GM19238 (cell line): Measurements from ENCODE around the gene MSANTD2.

Experiments used
- DNase-seq: peaks from one replicate; pipeline ENCODE4 v3.0.0; 2011; ENCODE audit warnings: low spot score; ENCODE audit not compliant: insufficient read length

The MSANTD2 gene

GRCh38 chr11:124754309-124754708 is 45.9 kb downstream of the MSANTD2 start:
- no peak for DNase-seq

DNA sequence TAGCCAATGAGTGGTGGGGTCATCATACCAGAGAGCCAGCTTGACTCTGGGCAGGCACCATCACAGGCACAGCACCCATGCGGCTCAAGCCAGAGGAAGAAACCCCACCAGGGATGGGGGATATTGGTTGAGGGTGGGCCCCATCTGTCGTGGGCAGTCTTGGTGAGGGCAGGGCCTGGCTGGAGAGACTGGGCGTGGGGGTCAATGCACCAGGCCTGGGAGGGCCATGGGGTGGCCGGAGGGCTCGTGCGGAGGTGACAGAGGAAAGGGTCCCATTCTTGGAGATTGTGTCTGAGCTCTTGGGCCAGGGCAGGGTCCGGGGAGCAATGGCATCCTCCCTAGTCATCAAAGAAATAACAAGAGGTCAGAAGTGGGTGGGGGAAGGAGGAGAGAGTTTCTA is 46.6 kb downstream of the MSANTD2 start:
- DNase-seq, result no peak

GRCh38 chr11:124753205-124753604 is 47.0 kb downstream of the MSANTD2 start:
- DNase-seq, result no peak

- no peak for DNase-seq
These were observed 47.6 kb downstream of the MSANTD2 start for GRCh38 chr11:124752471-124753102.

DNA sequence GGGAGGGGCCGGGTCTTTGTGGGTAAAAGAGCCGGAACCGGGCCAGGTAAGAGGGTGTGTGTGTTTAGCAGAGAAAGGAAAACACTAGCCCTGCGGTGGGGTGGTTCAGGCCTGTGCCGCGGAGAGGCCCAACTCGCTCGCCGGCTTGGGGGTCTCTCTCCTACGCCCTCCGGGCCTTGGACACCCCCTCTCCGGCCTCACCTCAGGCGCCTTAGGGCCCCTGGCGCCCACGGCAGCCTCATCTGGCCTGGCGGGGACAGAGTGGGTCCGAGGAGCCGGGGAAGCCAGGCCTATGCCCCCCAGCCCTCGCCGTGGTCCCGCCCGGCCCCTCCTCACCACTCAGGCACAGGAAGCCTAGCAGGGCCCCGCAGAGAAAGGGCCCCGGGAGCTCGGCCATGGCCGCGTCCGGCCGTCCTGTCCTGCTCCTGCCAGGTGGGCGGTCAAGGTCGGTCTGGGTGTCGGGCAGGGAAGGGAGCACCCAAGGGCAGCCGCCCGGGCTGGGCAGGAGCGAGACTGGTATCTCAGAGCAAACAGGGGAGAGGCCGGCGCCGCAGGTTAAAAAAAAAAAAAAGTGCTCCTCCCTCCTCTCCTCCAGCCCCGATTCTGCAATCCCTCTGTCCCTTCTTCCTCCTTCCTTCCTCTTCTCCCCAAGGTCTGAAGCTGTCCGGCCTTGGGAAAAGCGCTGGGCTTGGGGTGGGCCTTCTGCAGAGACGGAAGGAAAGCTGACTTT is 48.3 kb downstream of the MSANTD2 start, which contains the start of gene VSIG2:
TSS of gene VSIG2 (minus strand) at position 515 of the 730 bp plus-strand sequence. CDS start at position 397, 118 bp downstream.
- no peak for DNase-seq

- DNase-seq, result no peak
These were observed 48.8 kb downstream of the MSANTD2 start for GRCh38 chr11:124751391-124751740.

DNA sequence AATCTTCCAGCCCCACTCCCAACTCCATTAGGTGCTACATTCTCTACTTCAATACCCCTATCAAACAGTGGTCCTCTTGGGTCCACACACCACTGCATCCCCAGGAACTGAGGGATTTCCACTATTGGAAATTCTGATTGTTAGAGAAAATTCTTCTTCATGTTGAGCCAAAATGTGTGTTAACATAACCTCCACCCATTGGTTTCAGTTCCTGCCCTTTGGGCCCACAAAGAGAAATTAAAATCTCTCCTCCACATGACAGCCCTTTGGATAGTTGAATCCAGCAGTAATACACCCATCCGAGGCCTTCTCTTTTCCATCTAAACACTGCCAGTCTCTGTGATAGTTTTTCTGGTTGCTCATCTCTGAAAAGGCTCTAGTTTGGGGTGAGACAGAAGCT is 50.3 kb downstream of the MSANTD2 start:
- no peak for DNase-seq

DNA sequence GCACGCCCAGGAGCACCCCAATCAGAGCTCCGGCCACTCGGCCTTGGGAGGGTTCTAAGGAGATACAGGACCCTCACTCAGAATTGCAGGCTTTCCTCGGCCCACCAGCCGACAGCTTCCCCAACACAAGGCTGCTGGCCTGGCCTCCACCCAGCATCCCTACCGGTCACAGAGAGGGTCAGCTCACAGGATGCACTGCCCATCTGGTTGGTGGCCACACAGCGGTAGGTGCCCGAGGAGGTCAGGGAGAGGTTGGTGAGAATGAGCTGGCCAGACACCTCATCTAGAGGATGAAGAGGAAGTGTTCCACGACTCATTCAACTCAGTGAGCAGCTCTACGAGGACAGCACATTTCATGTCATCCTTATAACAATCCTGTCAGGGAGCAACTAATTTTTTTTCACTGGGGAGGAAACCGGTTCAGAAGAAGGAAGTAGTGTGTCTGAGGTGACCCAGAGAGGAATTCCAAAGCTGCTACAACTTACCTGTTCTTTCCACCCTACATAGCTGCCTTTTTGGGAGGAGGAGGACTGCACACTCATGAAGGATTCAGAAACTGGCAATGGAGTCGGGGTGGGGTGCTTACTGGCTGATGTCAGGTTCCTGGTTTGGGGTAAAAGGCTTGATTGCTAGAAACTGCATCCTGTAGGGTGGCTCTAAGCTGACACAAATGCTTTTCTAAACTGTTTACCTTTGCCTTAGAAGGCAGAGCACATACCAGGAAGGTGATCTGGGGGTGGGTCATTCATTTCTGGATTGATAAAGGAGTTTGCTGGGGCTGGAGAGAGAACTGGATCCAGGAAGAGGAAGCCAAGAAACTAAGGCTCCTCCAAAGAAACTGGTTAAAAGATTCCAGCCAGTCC is 51.5 kb downstream of the MSANTD2 start:
- no peak for DNase-seq

- DNase-seq, result no peak
These were observed 52.1 kb downstream of the MSANTD2 start for GRCh38 chr11:124748100-124748418.

GRCh38 chr11:124747406-124748099 is 52.7 kb downstream of the MSANTD2 start:
- no peak for DNase-seq

DNA sequence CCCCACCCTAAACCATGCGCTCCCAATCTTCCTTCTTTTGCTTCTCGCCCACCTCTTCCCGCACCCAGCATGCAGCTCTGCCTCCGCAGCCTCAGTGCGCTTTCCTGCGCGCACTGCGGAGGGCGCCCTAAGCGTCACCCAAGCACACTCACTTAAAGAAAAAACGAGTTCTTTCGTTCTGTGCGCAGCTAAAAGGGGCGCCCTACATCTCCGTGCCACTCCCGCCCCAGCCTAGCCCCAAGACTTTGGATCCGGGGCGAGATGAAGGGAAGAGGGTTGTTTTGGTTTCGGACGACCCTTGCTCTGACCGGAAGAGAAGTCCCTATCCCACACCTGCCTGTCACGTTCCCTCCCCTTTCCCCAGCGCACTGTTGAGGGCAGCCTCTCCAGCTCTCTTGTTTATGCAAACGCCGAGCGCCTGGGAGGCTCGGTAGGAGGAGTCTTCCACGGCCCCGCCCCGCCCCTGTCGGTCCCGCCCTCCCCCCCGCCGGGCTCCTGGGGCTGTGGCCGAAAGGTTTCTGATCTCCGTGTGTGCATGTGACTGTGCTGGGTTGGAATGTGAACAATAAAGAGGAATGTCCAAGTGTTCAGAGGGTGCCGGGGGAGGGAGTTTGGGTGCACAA is 53.5 kb downstream of the MSANTD2 start:
- DNase-seq, result peak; percentile 97

GRCh38 chr11:124745835-124746620 is 54.2 kb downstream of the MSANTD2 start:
- peak; percentile 62 for DNase-seq

GRCh38 chr11:124745270-124745834 is 54.9 kb downstream of the MSANTD2 start:
- no peak for DNase-seq

DNA sequence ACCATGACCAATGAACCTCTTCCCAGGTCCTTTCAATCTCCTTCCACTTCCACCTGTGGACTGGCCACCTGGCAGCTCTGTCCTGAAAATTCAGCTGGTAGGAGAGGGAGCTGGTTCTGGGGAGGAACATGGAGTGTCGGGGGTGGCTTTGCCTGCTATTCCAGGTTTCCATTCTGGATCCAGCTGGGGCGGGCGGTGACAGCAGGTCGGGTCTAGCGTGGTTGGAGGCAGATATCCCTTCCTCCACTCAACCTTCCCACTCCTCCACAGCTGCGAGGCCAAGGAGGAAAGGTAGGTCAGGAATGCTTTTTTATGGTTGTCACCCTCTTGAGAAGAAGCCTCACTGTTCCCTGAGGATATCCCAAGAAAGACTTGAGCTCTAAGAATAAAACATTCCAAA is 57.2 kb downstream of the MSANTD2 start:
- DNase-seq, result no peak

- no peak for DNase-seq
These were observed 57.7 kb downstream of the MSANTD2 start for GRCh38 chr11:124742555-124742954.

DNA sequence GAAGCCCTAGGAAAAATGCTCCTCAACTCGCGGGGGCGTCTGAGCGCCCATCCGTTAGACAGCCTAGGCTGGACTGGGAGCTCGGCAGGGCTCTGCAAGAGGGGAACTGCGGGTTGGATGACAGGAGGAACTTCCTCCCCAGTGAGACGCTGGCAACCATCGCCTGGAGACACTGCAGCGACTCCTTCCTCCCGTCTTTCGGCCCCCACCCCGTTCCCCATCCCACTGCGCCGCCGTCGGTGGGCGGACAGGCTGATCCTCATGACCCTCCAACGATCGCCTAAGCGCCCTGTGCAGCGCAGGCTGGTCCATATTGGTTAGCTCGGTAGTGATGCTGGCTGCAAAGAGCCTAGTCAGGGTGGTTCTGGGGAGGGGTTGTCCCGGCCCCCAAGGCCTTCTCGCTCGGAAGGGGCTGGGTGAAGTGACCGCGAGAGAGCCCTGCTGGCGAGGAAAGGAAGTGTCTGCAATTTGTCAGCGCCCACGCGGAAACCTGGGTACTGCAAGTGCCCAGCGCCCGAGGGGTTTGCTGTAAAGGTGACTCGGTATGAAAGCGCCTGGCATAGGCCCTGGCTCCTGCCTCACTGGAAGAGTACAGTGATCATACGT is 59.8 kb downstream of the MSANTD2 start:
- no peak for DNase-seq

GRCh38 chr11:124739479-124740276 is 60.5 kb downstream of the MSANTD2 start, which contains the start of gene NRGN:
Gene NRGN, plus strand, starts transcription at chr11:124739942. Its CDS starts 143 bp downstream, at chr11:124740085.
- DNase-seq, result peak; percentile 96

- no peak for DNase-seq
These were observed 61.3 kb downstream of the MSANTD2 start for GRCh38 chr11:124738713-124739478.
